Activated naive CD4-positive, alpha-beta T cell treated with anti-CD3 and anti-CD28 coated beads, Interleukin-2, amount 10 ng/mL, durations not matched to agents 7 days and 5 days (primary cell): ENCODE results near the gene PGBD2.

Experiments used
- CTCF ChIA-PET: fragments of 350-600 bp; sonication (Branson Sonifier 250); formaldehyde crosslinking; loops from one replicate; lab custom pipeline; 2021; ENCODE audit warnings: antibody characterized with exemption; lab: Charles Lee
- DNase-seq: peaks from one replicate; pipeline ENCODE4 v3.0.0-alpha.2; 2020
- H3K27ac Mint-ChIP-seq: one replicate; pipeline ENCODE4 v1.8.0; 2021; ENCODE audit warnings: mild to moderate bottlenecking, moderate library complexity, mixed read lengths
- H3K27me3 Mint-ChIP-seq: one replicate; pipeline ENCODE4 v1.8.0; 2021; ENCODE audit warnings: mild to moderate bottlenecking, mixed read lengths
- H3K36me3 Mint-ChIP-seq: one replicate; pipeline ENCODE4 v1.8.0; 2021; ENCODE audit warnings: mixed read lengths
- H3K4me1 Mint-ChIP-seq: one replicate; pipeline ENCODE4 v1.8.0; 2021; ENCODE audit warnings: mixed read lengths
- H3K4me3 Mint-ChIP-seq: one replicate; pipeline ENCODE4 v1.8.0; 2021; ENCODE audit warnings: mild to moderate bottlenecking, moderate library complexity, mixed read lengths
- H3K9me3 Mint-ChIP-seq: one replicate; pipeline ENCODE4 v1.8.0; 2021; ENCODE audit warnings: mixed read lengths

Gene PGBD2, protein sequence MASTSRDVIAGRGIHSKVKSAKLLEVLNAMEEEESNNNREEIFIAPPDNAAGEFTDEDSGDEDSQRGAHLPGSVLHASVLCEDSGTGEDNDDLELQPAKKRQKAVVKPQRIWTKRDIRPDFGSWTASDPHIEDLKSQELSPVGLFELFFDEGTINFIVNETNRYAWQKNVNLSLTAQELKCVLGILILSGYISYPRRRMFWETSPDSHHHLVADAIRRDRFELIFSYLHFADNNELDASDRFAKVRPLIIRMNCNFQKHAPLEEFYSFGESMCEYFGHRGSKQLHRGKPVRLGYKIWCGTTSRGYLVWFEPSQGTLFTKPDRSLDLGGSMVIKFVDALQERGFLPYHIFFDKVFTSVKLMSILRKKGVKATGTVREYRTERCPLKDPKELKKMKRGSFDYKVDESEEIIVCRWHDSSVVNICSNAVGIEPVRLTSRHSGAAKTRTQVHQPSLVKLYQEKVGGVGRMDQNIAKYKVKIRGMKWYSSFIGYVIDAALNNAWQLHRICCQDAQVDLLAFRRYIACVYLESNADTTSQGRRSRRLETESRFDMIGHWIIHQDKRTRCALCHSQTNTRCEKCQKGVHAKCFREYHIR

DNA sequence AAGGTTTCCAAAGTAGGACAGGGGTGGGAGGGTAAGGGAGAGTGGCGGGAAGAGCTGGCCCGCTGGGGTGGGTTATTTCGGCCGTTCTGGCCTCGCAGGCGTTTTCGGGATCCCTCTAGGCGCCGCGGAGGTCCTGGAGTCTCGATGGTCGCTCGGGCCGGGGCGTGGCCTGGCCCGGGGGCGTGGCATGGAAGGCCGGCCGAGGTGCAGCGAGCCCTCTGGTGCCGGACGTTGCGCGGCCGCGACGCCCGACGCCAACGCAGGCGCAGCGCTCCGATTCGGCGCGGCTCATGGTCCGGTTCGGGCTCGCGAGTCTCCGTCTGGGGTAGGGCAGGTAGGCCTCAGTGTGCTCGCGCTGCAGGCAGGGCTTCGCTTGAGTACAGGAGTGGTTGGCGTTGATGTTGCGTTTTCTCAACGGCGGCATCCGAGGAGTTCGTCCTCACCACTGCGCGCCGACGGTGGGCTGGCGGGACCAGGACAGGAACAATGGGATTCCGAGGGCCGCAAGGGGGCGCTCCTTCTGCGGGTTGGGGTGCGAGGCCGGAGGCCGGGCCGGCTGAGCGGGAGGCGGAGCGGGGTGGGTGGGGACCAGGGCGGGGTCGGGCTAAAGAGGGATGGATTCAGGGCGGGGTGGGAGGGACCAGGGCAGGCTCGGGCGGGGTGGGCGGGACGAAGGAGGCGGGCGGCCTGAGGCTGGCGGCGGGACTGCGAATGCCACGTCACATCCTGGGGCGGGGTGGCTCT, at the start of gene PGBD2:
Gene PGBD2 (plus strand): TSS at position 227 of the 744 bp plus-strand sequence. CDS start 7,628 bp downstream, outside the sequence.
- peaks cover 3% of the 10 kb centered on the region for H3K36me3 Mint-ChIP-seq
- CTCF ChIA-PET, result interaction anchor here (0.6 to 0.9 kb wide), 3 partner anchors 14 to 1533 kb away, joined by 3 to 6 read pairs (median 4); no protein-coding TSS in a partner anchor
- peak; percentile 96 for DNase-seq
- H3K4me3 Mint-ChIP-seq, result peak within 1 kb of the TSS; percentile 92
- peak within 1 kb of the TSS; percentile 98 for H3K27ac Mint-ChIP-seq
- peaks cover 12% of the 10 kb centered on the region for H3K27me3 Mint-ChIP-seq
- H3K4me1 Mint-ChIP-seq, result peaks cover 27% of the 10 kb centered on the region
- H3K9me3 Mint-ChIP-seq, result no peaks in the 10 kb centered on the region

DNA sequence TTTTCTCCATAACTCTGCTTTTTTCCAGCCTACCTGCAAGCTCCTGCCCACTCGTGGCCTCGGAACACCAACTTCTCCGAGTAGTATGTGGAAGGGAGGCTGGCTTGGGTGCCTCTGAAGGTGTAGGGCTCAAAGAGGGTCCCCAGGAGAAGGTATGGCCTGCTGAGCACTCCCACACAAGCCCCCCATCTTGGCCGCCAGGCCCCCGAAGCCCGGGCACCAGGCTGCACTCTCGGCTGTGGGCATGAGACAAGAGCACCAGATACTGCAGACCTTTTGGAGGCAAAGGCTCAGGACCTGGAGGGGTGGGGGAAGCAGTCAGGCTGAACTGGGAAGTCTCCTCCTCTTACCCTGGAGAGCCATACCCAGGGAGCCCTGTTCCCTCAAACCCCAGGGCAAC, 48.8 kb upstream of the PGBD2 start:
- no peak for DNase-seq
- Mint-ChIP-seq H3K4me3 (peak overlapping the region; percentile 89), H3K4me1 (peaks cover 43% of the 10 kb centered on the region), H3K36me3 (peaks cover 16% of the 10 kb centered on the region), H3K27ac (peak overlapping the region; percentile 94), H3K9me3 (no peaks in the 10 kb centered on the region), H3K27me3 (no peaks in the 10 kb centered on the region)
- CTCF ChIA-PET, result interaction anchor here (1.4 to 2.7 kb wide), 2 partner anchors 51 to 69 kb away, joined by 4 to 8 read pairs; no protein-coding TSS in a partner anchor

DNA sequence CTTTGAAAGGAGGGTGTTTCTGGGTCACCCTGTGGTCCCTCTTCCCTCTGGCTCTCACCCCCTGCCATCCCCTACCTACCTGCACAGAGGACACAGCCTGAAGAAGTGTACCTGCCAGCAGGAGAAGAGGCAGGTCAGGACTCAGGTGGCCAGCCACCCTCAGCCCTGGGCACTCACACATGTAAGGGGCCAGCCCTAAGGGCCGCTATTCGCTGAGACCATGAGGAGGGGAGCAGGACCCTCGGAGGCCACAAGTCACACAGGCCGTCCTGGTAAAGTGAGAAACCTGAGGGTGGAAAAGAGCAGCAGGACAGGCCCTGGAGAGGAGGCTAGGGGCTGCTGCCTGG, 48.3 kb upstream of the PGBD2 start:
- H3K27ac Mint-ChIP-seq, result peak overlapping the region; percentile 94
- CTCF ChIA-PET, result interaction anchor here (0.8 to 2.9 kb wide), 8 partner anchors 8 to 69 kb away, joined by 3 to 19 read pairs (median 6); partner anchors contain the start of genes SH3BP5L and ZNF672
- peaks cover 16% of the 10 kb centered on the region for H3K36me3 Mint-ChIP-seq
- no peaks in the 10 kb centered on the region for H3K9me3 Mint-ChIP-seq
- no peak for DNase-seq
- H3K4me3 Mint-ChIP-seq, result peak overlapping the region; percentile 89
- H3K4me1 Mint-ChIP-seq, result peaks cover 48% of the 10 kb centered on the region
- H3K27me3 Mint-ChIP-seq, result peaks cover 3% of the 10 kb centered on the region

DNA sequence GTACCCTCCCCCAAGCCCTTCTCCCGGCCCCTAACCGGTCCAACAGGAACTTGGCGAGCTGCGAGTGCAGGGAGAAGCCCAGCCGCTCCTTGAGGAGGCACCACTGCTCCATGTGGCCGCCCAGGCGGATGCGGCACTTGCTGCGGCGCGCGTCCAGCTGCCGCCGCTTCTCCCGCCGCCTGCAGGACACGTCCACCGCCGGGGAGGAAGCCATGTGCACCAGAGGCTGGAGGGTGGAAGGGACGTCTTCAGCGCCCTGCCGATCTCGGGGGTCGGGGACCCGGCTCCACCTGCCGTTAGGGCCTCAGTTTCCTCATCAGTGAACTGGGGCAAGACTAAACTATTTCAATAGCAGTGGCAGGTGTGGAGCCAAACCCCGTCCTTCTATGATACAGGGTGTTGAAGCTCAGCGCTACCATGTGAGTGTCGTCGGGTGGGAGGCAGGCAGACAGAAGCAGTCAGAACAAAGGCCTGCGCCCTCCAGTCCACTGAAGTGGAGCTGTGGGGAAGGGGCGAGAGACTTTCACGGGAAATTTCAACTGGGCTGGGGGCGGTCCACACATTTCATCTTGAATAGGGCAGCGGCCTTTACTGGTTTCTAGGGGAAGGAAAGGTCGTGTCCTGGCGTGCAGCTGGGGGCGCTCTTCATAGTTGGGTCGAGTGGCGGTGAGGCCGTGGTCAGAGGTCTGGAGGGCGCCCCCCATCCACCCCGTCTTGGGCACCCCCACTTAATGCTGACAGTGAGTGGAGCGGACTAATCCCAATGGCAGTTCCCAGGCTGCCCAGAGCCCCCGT, 47.7 kb upstream of the PGBD2 start:
- peaks cover 16% of the 10 kb centered on the region for H3K36me3 Mint-ChIP-seq
- DNase-seq, result peak; percentile 53
- CTCF ChIA-PET, result interaction anchor here (0.8 to 2.9 kb wide), 11 partner anchors 8 to 68 kb away, joined by 3 to 19 read pairs (median 4); partner anchors contain the start of genes SH3BP5L and ZNF672
- peaks cover 52% of the 10 kb centered on the region for H3K4me1 Mint-ChIP-seq
- peaks cover 5% of the 10 kb centered on the region for H3K27me3 Mint-ChIP-seq
- H3K27ac Mint-ChIP-seq, result peak overlapping the region; percentile 94
- H3K4me3 Mint-ChIP-seq, result peak overlapping the region; percentile 89
- no peaks in the 10 kb centered on the region for H3K9me3 Mint-ChIP-seq

DNA sequence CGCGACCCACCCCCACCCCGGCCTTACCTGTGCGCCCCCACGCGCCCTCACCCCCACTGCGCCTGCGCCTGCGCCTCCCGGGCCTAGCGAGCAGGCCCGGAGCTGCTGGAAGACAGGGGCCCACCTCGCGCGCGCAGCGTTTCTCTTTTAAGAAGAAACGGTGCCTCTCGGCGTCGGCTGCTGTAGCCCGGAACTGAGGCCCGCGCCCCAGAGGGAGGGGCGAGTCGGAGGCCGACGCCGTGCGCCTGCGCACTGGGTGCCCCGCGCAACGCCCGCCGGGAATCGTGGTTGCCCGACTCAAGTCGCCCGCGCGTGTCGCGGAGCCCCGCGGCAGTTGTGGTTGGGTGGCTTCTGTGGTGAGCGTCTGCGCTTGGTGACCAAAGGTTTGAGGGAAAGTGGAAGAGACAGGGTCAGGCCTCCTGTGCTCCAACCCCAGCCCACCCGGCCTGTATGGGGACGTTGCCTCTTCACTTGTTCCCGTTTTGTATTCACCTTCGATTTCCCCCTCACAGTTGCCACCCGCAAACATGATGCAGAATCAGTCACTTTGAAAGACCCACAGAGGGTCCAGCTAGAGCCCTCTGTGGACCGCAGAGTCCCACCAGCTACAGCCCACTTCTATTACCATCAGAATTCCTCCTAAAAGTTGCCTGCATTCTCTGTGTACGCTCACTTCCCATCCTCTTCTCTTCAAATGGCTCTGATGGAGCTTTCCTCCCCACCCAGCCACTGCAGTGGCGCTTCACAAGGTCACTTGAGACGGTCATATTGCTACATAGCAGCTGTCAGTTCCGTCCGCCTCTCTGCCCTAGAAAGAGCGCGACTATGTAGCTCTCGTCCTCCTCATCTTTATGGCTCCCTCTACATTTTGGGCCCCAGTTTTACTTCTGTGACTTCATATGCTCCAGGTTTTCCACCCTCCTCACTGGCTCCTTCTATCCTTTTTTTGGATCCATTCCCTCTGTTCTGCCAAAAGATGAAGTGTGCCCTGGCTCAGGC, 46.8 kb upstream of the PGBD2 start, which contains the start of gene ZNF692:
Gene ZNF692 (minus strand): TSS at position 195 of the 999 bp plus-strand sequence. CDS start 776 bp downstream, outside the sequence.
- DNase-seq, result peak; percentile 98
- H3K4me1 Mint-ChIP-seq, result peaks cover 60% of the 10 kb centered on the region
- peak within 1 kb of the TSS; percentile 94 for H3K27ac Mint-ChIP-seq
- H3K4me3 Mint-ChIP-seq, result peak within 1 kb of the TSS; percentile 89
- H3K27me3 Mint-ChIP-seq, result peaks cover 5% of the 10 kb centered on the region
- no peaks in the 10 kb centered on the region for H3K9me3 Mint-ChIP-seq
- H3K36me3 Mint-ChIP-seq, result peaks cover 12% of the 10 kb centered on the region
- CTCF ChIA-PET, result interaction anchor here (0.9 to 2.9 kb wide), 10 partner anchors 9 to 67 kb away, joined by 3 to 19 read pairs (median 4); partner anchors contain the start of genes SH3BP5L and ZNF672

DNA sequence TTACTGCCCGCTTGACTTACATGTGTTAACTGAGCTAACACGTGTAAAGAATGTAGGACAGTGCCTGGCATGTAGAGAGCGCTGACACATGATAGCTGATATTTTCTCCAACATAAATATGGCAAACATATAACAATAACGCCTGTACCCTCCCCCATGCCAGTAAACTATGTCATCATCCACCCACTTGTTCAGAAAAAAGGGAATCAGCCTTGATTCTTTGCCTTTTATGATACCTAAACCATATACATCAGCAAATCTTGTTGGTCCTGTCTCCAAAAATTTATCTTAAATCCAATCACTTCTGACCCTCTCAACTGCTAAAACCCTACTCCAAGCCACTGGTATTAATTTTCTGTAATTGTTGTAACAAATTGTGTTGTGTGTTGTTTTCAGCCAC, 46.0 kb upstream of the PGBD2 start:
- DNase-seq, result no peak
- peaks cover 64% of the 10 kb centered on the region for H3K4me1 Mint-ChIP-seq
- CTCF ChIA-PET, result interaction anchor here (2.9 kb wide), 1 partner anchor 18 kb away, joined by 19 read pairs; no protein-coding TSS in a partner anchor
- H3K36me3 Mint-ChIP-seq, result peaks cover 7% of the 10 kb centered on the region
- no peaks in the 10 kb centered on the region for H3K9me3 Mint-ChIP-seq
- peak overlapping the region; percentile 89 for H3K4me3 Mint-ChIP-seq
- H3K27me3 Mint-ChIP-seq, result peaks cover 9% of the 10 kb centered on the region
- peak overlapping the region; percentile 94 for H3K27ac Mint-ChIP-seq

DNA sequence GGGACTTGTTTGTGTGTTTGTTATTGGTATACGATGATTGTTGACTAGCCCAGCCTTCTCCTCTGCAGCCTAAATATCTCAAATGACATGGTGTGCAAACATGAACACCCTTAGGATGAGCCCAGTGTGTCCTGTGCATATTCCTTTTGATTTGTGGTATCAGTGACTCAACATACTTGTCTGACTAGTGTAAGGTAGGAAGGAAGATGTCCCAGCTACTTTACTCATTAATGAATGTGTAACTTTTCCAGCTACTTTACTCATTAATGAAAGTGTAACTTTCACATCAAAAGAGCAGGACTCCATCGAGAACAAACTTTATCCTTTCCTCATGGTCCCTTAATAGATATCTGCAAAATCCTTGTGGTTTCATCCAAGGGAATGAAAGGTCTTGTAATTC, 44.4 kb upstream of the PGBD2 start:
- H3K36me3 Mint-ChIP-seq, result no peaks in the 10 kb centered on the region
- H3K9me3 Mint-ChIP-seq, result no peaks in the 10 kb centered on the region
- peaks cover 16% of the 10 kb centered on the region for H3K27me3 Mint-ChIP-seq
- DNase-seq, result no peak
- CTCF ChIA-PET, result interaction anchor here (1.2 to 1.7 kb wide), 3 partner anchors 14 to 22 kb away, joined by 3 to 5 read pairs (median 3); no protein-coding TSS in a partner anchor
- H3K4me1 Mint-ChIP-seq, result peaks cover 55% of the 10 kb centered on the region
- no peak overlapping the region for H3K27ac Mint-ChIP-seq
- H3K4me3 Mint-ChIP-seq, result no peak overlapping the region

DNA sequence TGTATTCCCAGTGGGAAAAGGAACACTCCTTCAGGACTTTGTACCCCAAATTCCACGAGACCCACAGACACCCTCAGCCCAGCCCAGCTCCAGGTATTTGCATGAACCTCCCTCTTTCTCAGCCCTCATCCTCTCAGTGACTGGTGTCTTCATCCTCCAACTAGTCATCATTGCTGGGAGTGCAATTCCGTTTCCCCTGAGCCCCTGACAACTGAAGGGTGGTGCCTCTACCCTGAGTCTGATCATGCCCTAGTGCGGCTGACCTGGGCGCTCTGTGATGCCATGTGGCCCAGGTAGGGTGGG, 43.4 kb upstream of the PGBD2 start:
- CTCF ChIA-PET, result interaction anchor here (0.9 to 1.7 kb wide), 4 partner anchors 10 to 23 kb away, joined by 3 to 5 read pairs (median 3); no protein-coding TSS in a partner anchor
- H3K4me3 Mint-ChIP-seq, result peak overlapping the region; percentile 84
- H3K27me3 Mint-ChIP-seq, result peaks cover 16% of the 10 kb centered on the region
- no peaks in the 10 kb centered on the region for H3K9me3 Mint-ChIP-seq
- H3K27ac Mint-ChIP-seq, result peak overlapping the region; percentile 84
- no peak for DNase-seq
- H3K36me3 Mint-ChIP-seq, result no peaks in the 10 kb centered on the region
- H3K4me1 Mint-ChIP-seq, result peaks cover 47% of the 10 kb centered on the region

DNA sequence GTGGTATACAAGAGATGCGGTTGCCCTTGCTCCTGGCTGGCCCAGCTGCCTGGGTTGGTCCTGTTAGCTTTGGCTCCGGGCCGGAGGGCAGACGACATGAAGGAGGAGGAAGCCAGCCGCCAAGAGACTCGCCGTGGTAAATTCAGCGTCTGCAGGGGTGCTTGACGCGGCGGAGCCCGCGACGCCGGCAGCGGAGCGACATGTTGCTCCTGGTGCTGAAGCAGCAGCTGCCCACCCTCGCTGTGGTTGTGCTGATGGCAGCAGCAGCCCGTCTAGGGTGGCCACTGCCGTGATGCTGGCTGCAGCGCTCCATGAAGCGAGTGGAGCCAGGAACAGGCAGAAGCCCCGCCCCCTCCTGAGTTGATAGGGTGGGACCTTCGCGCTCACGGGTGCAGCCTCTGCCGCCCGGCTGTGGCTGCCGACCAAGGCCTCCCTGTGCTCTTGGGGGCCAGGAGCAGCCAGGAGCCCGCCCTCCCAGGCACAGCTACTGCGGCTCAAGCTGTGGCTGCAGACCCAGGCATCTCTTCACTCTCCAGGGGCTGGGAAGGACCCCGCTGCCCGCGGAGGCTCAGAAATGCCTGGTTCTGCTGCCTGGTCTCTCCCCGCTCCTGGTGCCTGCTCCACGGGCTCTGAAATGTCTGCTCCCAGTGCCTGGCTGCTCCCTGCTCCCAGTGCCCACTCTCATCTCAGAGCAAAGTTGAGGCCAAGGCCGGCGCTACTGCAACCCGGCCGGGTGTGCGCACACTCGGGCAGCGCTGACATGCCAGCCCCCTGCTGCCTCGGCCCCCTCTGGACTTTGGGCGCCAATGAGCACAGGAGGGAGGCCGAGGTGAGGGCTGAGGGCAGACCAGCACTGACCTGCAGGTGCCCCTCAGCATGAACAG, 42.8 kb upstream of the PGBD2 start:
- H3K27ac Mint-ChIP-seq, result peak overlapping the region; percentile 84
- H3K27me3 Mint-ChIP-seq, result peaks cover 16% of the 10 kb centered on the region

DNA sequence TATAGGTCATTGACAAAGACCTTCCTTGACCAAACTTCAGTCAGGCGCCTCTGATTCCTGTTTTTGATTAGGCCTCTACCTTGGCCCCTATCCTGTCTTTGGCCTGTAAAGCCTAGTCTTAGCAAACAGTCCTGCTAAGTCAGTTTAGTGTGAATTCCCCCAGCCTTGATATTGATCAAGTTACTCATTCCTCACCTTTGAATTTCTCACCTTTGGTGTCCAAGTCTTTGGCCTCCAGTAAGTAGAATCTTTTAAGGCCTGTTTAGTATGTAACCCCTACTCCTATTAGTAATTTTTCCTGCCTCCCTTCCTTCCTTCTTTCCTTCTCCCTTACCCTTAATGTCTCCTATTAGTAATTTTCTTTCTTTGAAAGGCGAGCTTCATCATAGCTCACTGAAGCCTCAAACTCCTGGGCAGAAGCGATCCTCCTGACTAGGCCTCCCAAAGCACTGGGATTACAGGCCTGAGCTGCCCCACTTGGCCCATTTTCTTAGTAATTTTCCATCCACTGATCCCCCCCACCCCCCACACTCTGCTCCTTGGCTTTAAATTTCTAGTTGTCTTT, 34.1 kb upstream of the PGBD2 start:
- peaks cover 9% of the 10 kb centered on the region for H3K36me3 Mint-ChIP-seq
- H3K4me1 Mint-ChIP-seq, result peaks cover 25% of the 10 kb centered on the region
- CTCF ChIA-PET, result interaction anchor here (1.3 kb wide), 1 partner anchor 9 kb away, joined by 3 read pairs; no protein-coding TSS in a partner anchor
- H3K9me3 Mint-ChIP-seq, result peaks cover 1% of the 10 kb centered on the region
- H3K27ac Mint-ChIP-seq, result no peak overlapping the region
- peak overlapping the region; percentile 33 for H3K4me3 Mint-ChIP-seq
- peaks cover 13% of the 10 kb centered on the region for H3K27me3 Mint-ChIP-seq
- no peak for DNase-seq

More for the DNA sequence above, 42.8 kb upstream of the PGBD2 start:
- peak; percentile 90 for DNase-seq
- H3K4me1 Mint-ChIP-seq, result peaks cover 45% of the 10 kb centered on the region
- no peaks in the 10 kb centered on the region for H3K9me3 Mint-ChIP-seq
- CTCF ChIA-PET, result interaction anchor here (0.9 to 1.7 kb wide), 4 partner anchors 9 to 23 kb away, joined by 3 to 5 read pairs (median 3); no protein-coding TSS in a partner anchor
- H3K4me3 Mint-ChIP-seq, result peak overlapping the region; percentile 84
- H3K36me3 Mint-ChIP-seq, result no peaks in the 10 kb centered on the region
